ENCODE measurements around the gene DHFR.

DNA sequence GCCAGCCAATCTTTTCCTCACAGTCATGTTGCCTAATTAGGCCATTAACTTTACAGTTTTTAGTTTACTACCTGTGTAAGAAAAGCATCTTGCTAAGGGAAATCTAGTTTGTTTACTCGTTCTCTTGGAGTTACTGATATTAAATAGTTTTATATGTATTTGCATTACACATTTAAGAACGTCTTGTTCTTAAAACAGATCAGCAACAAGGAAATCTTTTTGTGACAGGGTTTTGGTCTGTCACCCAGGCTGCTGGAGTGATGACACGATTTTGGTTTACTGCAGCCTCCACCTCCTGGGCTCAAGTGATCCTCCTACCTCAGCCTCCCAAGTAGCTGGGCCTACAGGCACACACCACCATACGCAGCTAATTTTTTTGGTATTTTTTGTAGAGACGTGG lies 29.6 kb downstream of the DHFR start:
- TF ChIP-seq, protein P1, sequence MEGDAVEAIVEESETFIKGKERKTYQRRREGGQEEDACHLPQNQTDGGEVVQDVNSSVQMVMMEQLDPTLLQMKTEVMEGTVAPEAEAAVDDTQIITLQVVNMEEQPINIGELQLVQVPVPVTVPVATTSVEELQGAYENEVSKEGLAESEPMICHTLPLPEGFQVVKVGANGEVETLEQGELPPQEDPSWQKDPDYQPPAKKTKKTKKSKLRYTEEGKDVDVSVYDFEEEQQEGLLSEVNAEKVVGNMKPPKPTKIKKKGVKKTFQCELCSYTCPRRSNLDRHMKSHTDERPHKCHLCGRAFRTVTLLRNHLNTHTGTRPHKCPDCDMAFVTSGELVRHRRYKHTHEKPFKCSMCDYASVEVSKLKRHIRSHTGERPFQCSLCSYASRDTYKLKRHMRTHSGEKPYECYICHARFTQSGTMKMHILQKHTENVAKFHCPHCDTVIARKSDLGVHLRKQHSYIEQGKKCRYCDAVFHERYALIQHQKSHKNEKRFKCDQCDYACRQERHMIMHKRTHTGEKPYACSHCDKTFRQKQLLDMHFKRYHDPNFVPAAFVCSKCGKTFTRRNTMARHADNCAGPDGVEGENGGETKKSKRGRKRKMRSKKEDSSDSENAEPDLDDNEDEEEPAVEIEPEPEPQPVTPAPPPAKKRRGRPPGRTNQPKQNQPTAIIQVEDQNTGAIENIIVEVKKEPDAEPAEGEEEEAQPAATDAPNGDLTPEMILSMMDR (IDR thresholded peaks at IDR 0.05): no peak
- TF ChIP-seq EZH2phosphoT487 (IDR thresholded peaks at IDR 0.05): no peak
- no peak for TF ChIP-seq EZH2 (IDR thresholded peaks at IDR 0.05)

Data from neural progenitor cell (in vitro differentiated cells).